HEK293 (cell line): ENCODE results near the gene C19orf33.
A peak's percentile ranks its signal among the peaks of the same experiment; 100 is the strongest.

Experiments
- CTCF ChIA-PET: fragments of 350-600 bp; formaldehyde crosslinking; extraction: SDS; loops from one replicate; lab custom pipeline; 2021; ENCODE audit warnings: antibody characterized with exemption; lab: Yijun Ruan, JAX
- POLR2A ChIA-PET: fragments of 300-600 bp; formaldehyde crosslinking; extraction: SDS; loops from one replicate; lab custom pipeline; 2020; ENCODE audit warnings: antibody characterized with exemption, inconsistent platforms; lab: Yijun Ruan, JAX
- H3K27ac ChIP-seq: fragments of 200-500 bp; sonication (Bioruptor generic); 2 replicates; pipeline ENCODE4 v1.5.1; 2014; ENCODE audit warnings: low read depth, low read length, control low read depth, inconsistent platforms; ENCODE audit errors: extremely low read depth
- H3K36me3 ChIP-seq, 2 experiments: fragments of 200-500 bp in 1 of 2; sonication (Bioruptor generic) in 1 of 2; 1 replicate in 1 of 2; 2 replicates in 1 of 2; pipeline ENCODE4 v1.5.1; 2014 to 2017; ENCODE audit warnings: inconsistent platforms in 2 of 2, low read length in 2 of 2; ENCODE audit not compliant: control insufficient read depth in 2 of 2, insufficient read depth in 1 of 2
- H3K4me1 ChIP-seq: fragments of 200-500 bp; sonication (Bioruptor generic); 2 replicates; pipeline ENCODE4 v1.5.1; 2014; ENCODE audit warnings: mild to moderate bottlenecking, low read length, inconsistent platforms; ENCODE audit not compliant: control insufficient read depth, insufficient read depth
- H3K4me3 ChIP-seq: 2 replicates; pipeline ENCODE4 v1.5.1; 2011; ENCODE audit warnings: low read depth, mild to moderate bottlenecking, control low read depth, low read length, moderate library complexity
- H3K9me3 ChIP-seq: fragments of 200-500 bp; sonication (Bioruptor generic); 2 replicates; pipeline ENCODE4 v1.5.1; 2014; ENCODE audit warnings: low read depth, low read length, inconsistent platforms; ENCODE audit not compliant: control insufficient read depth, insufficient read depth
- EGR2 ChIP-seq: fragments of 450-650 bp; formaldehyde crosslinking; IDR thresholded peaks from 2 replicates; pipeline ENCODE4 v1.5.1; 2016; ENCODE audit warnings: low read depth, missing biosample characterization, missing genetic modification characterization
- OSR2 ChIP-seq: fragments of 450-650 bp; formaldehyde crosslinking; IDR thresholded peaks from 2 replicates; pipeline ENCODE4 v1.5.1; 2016; ENCODE audit warnings: missing biosample characterization, missing genetic modification characterization
- PATZ1 ChIP-seq: fragments of 450-650 bp; formaldehyde crosslinking; IDR thresholded peaks from 2 replicates; pipeline ENCODE4 v1.5.1; 2016; ENCODE audit warnings: missing biosample characterization, missing genetic modification characterization
- PRDM6 ChIP-seq: fragments of 450-650 bp; formaldehyde crosslinking; IDR thresholded peaks from 2 replicates; pipeline ENCODE4 v1.5.1; 2017; ENCODE audit warnings: missing biosample characterization, missing genetic modification characterization
- ZBTB20 ChIP-seq: fragments of 450-650 bp; formaldehyde crosslinking; IDR thresholded peaks from 2 replicates; pipeline ENCODE4 v1.5.1; 2016; ENCODE audit warnings: missing biosample characterization, missing genetic modification characterization
- ZBTB7A ChIP-seq: fragments of 450-650 bp; formaldehyde crosslinking; IDR thresholded peaks from 2 replicates; pipeline ENCODE4 v1.5.1; 2016; ENCODE audit warnings: low read depth, missing biosample characterization, missing genetic modification characterization
- ZFHX2 ChIP-seq: fragments of 450-650 bp; formaldehyde crosslinking; conservative IDR thresholded peaks from 2 replicates; pipeline ENCODE4 v1.5.1; 2016; ENCODE audit warnings: missing biosample characterization, missing genetic modification characterization
- ZNF138 ChIP-seq: fragments of 450-650 bp; formaldehyde crosslinking; IDR thresholded peaks from 2 replicates; pipeline ENCODE4 v1.5.1; 2016; ENCODE audit warnings: missing biosample characterization, missing genetic modification characterization, borderline replicate concordance
- ZNF16 ChIP-seq: fragments of 450-650 bp; formaldehyde crosslinking; IDR thresholded peaks from 2 replicates; pipeline ENCODE4 v1.5.1; 2016; ENCODE audit warnings: low read depth, missing biosample characterization, missing genetic modification characterization
- ZNF19 ChIP-seq: fragments of 450-650 bp; formaldehyde crosslinking; IDR thresholded peaks from 2 replicates; pipeline ENCODE4; 2016; ENCODE audit warnings: missing biosample characterization, missing genetic modification characterization, low read depth
- ZNF302 ChIP-seq: fragments of 450-650 bp; formaldehyde crosslinking; IDR thresholded peaks from 2 replicates; pipeline ENCODE4 v1.5.1; 2016; ENCODE audit warnings: missing biosample characterization, missing genetic modification characterization, low read depth
- ZNF423 ChIP-seq: fragments of 450-650 bp; formaldehyde crosslinking; IDR thresholded peaks from 2 replicates; pipeline ENCODE4 v1.5.1; 2016; ENCODE audit warnings: missing biosample characterization, missing genetic modification characterization
- ZNF518A ChIP-seq: fragments of 450-650 bp; formaldehyde crosslinking; conservative IDR thresholded peaks from 2 replicates; pipeline ENCODE4 v1.5.1; 2016; ENCODE audit warnings: low read depth, missing biosample characterization, missing genetic modification characterization
- ZNF548 ChIP-seq: fragments of 450-650 bp; formaldehyde crosslinking; IDR thresholded peaks from 2 replicates; pipeline ENCODE4 v1.5.1; 2016; ENCODE audit warnings: missing biosample characterization, missing genetic modification characterization
- ZNF558 ChIP-seq: fragments of 450-650 bp; formaldehyde crosslinking; IDR thresholded peaks from 2 replicates; pipeline ENCODE4 v1.5.1; 2016; ENCODE audit warnings: missing biosample characterization, missing genetic modification characterization
- ZNF585B ChIP-seq: fragments of 450-650 bp; formaldehyde crosslinking; IDR thresholded peaks from 2 replicates; pipeline ENCODE4 v1.5.1; 2016; ENCODE audit warnings: missing biosample characterization, missing genetic modification characterization
- ZNF600 ChIP-seq: fragments of 450-650 bp; formaldehyde crosslinking; IDR thresholded peaks from 2 replicates; pipeline ENCODE4 v1.5.1; 2016; ENCODE audit warnings: missing biosample characterization, missing genetic modification characterization
- ZNF76 ChIP-seq: fragments of 450-650 bp; formaldehyde crosslinking; IDR thresholded peaks from 2 replicates; pipeline ENCODE4; 2016; ENCODE audit warnings: low read depth, missing biosample characterization, missing genetic modification characterization, borderline replicate concordance
- ZNF791 ChIP-seq: fragments of 450-650 bp; formaldehyde crosslinking; IDR thresholded peaks from 2 replicates; pipeline ENCODE4 v1.5.1; 2016; ENCODE audit warnings: missing biosample characterization, missing genetic modification characterization
- ZSCAN4 ChIP-seq: fragments of 450-650 bp; formaldehyde crosslinking; IDR thresholded peaks from 2 replicates; pipeline ENCODE4 v1.5.1; 2017; ENCODE audit warnings: missing biosample characterization, missing genetic modification characterization

Gene C19orf33

GRCh38 chr19:38268539-38268938, 35.5 kb upstream of the C19orf33 start:
- CTCF ChIA-PET = interaction anchor here (1.1 to 8.8 kb wide), 3 partner anchors 22 to 35 kb away, joined by 3 to 48 read pairs (median 39); no protein-coding TSS in a partner anchor

GRCh38 chr19:38270587-38271167, 33.4 kb upstream of the C19orf33 start:
- Histone ChIP-seq H3K36me3 (peaks cover 0 to 11% of the 10 kb centered on the region in 2 experiments; a peak in 1 of 3 replicates), H3K27ac (peak overlapping the region; percentile 70), H3K9me3 (no peaks in the 10 kb centered on the region), H3K4me3 (no peak overlapping the region), H3K4me1 (peaks cover 44% of the 10 kb centered on the region)
- POLR2A ChIA-PET = interaction anchor here (0.6 to 1.2 kb wide), 3 partner anchors 8 to 118 kb away, joined by 3 to 6 read pairs (median 4); partner anchors contain the start of gene PSMD8
- CTCF ChIA-PET = interaction anchor here (0.7 to 8.8 kb wide), 13 partner anchors 9 to 65 kb away, joined by 3 to 39 read pairs (median 5); partner anchors contain the start of gene CATSPERG
- TF ChIP-seq ZNF518A (tag by site-specific recombination) (0 out of 2 replicates have a peak, but pooled peaks have one; percentile 21), EGR2 (tag by site-specific recombination) (no peak), ZNF302 (tag by site-specific recombination) (no peak), ZNF558 (tag by site-specific recombination) (no peak), ZNF585B (tag by site-specific recombination) (no peak), ZNF423 (peak; percentile 99), ZNF548 (tag by site-specific recombination) (no peak), ZBTB7A (tag by site-specific recombination) (no peak), PRDM6 (tag by site-specific recombination) (peak; percentile 86; the same call in 1 of the 2 replicates), ZBTB20 (tag by site-specific recombination) (peak; percentile 18; the same call in 1 of the 2 replicates), ZNF16 (tag by site-specific recombination) (no peak), ZNF19 (no peak), PATZ1 (tag by site-specific recombination) (peak; percentile 26; the same call in 1 of the 2 replicates), ZNF76 (tag by site-specific recombination) (0 out of 2 replicates have a peak, but pooled peaks have one; percentile 8)

More at GRCh38 chr19:38268539-38268938, 35.5 kb upstream of the C19orf33 start:
- Histone ChIP-seq H3K4me1 (peaks cover 60% of the 10 kb centered on the region), H3K9me3 (no peaks in the 10 kb centered on the region), H3K27ac (peak overlapping the region; percentile 78; the same call in 1 of the 2 replicates), H3K4me3 (no peak overlapping the region), H3K36me3 (no peaks in the 10 kb centered on the region; a peak in 1 of 3 replicates)
- no peak for TF ChIP-seq ZNF138
- 0 out of 2 replicates have a peak, but pooled peaks have one; percentile 8 for TF ChIP-seq ZNF791 (tag by site-specific recombination)
- TF ChIP-seq OSR2 (tag by site-specific recombination) = no peak
- peak; percentile 69 for TF ChIP-seq ZSCAN4 (tag by site-specific recombination)
- TF ChIP-seq ZNF600 (tag by site-specific recombination) = 0 out of 2 replicates have a peak, but pooled peaks have one; percentile 59
- TF ChIP-seq ZFHX2 (tag by site-specific recombination) = no peak
- POLR2A ChIA-PET = interaction anchor here (0.6 to 1.0 kb wide), 3 partner anchors 19 to 568 kb away, joined by 3 to 7 read pairs (median 3); no protein-coding TSS in a partner anchor
